A549 (cell line): ENCODE results near the gene TRAK1. TPM values are rescaled to one million over a fixed set of nuclear protein-coding genes. Genes with fewer than 3 reads are reported as not detected.

Experiments
- ATAC-seq, 2 experiments: fragments of 200-7000 bp in 1 of 2; fragments of >200 bp in 1 of 2; cut with Nextera tagmentation in 1 of 2; cut with Tn5 transposase in 1 of 2; 3 replicates each; pipeline versions ENCODE4 v1.8.0 to v1.9.1; 2018 to 2020; ENCODE audit warnings: mild to moderate bottlenecking in 1 of 2, moderate library complexity in 1 of 2
- CTCF ChIA-PET: fragments of 300-600 bp; sonication (Branson Sonifier 250); formaldehyde crosslinking; extraction: SDS; loops from one replicate; lab custom pipeline; 2021; ENCODE audit warnings: antibody characterized with exemption, inconsistent platforms; lab: Yijun Ruan, JAX
- POLR2A ChIA-PET: fragments of 350-600 bp; formaldehyde crosslinking; extraction: SDS; loops from one replicate; lab custom pipeline; 2021; ENCODE audit warnings: antibody characterized with exemption, inconsistent platforms; lab: Yijun Ruan, JAX
- DNase-seq, 2 experiments: peaks; one replicate each; pipeline versions ENCODE4 v3.0.0 to v3.0.0-alpha.2; 2011 to 2016; ENCODE audit warnings: low read depth in 1 of 2, low spot score in 1 of 2
- FAIRE-seq: peaks from 2 replicates; lab custom pipeline; 2011; peaks lifted over from hg19 to GRCh38; lab: Jason Lieb, UNC
- H3K27ac ChIP-seq, 2 experiments: fragments of >200 bp; sonication (Bioruptor Twin); formaldehyde crosslinking; 3 replicates each; pipeline ENCODE4 v1.5.1; 2016 to 2017
- H3K4me1 ChIP-seq: fragments of >200 bp; sonication (Bioruptor Twin); formaldehyde crosslinking; 3 replicates; pipeline ENCODE4 v1.6.1; 2016
- H3K4me2 ChIP-seq: fragments of >200 bp; sonication (Bioruptor Twin); formaldehyde crosslinking; 3 replicates; pipeline ENCODE4 v1.6.1; 2016
- H3K4me3 ChIP-seq: fragments of >200 bp; sonication (Bioruptor Twin); formaldehyde crosslinking; 3 replicates; pipeline ENCODE4 v1.5.1; 2016
- H3K9me3 ChIP-seq: fragments of >200 bp; sonication (Bioruptor Twin); formaldehyde crosslinking; 3 replicates; pipeline ENCODE4 v1.6.1; 2016
- ATOH8 ChIP-seq: fragments of 250-450 bp; sonication (Bioruptor Pico); IDR thresholded peaks from 2 replicates; pipeline ENCODE4 v1.5.0; 2020; ENCODE audit warnings: low read depth, mild to moderate bottlenecking, moderate library complexity
- BCL3 ChIP-seq: fragments of >200 bp; sonication (Bioruptor Twin); formaldehyde crosslinking; IDR thresholded peaks from 3 replicates; pipeline ENCODE4 v1.6.1; 2016
- CHD2 ChIP-seq: fragments of 150-350 bp; IDR thresholded peaks from 2 replicates; pipeline ENCODE4 v1.6.1; 2014; ENCODE audit warnings: low read length; ENCODE audit not compliant: partially characterized antibody
- CTCF ChIP-seq: fragments of >200 bp; sonication (Bioruptor Twin); formaldehyde crosslinking; IDR thresholded peaks from 3 replicates; pipeline ENCODE4 v1.5.1; 2016
- E2F6 ChIP-seq: IDR thresholded peaks from 2 replicates; pipeline ENCODE4 v1.6.1; 2012; ENCODE audit warnings: low read depth, borderline replicate concordance
- ELK1 ChIP-seq: fragments of 150-350 bp; IDR thresholded peaks from 2 replicates; pipeline ENCODE4 v1.6.1; 2014; ENCODE audit warnings: low read depth, mild to moderate bottlenecking, low read length
- EP300 ChIP-seq, 2 experiments: fragments of >200 bp; sonication (Bioruptor Twin); formaldehyde crosslinking; IDR thresholded peaks; 2 replicates in 1 of 2; 3 replicates in 1 of 2; pipeline ENCODE4 v1.6.1; 2016 to 2017
- FOSL2 ChIP-seq, 2 experiments: fragments of 450-650 bp in 1 of 2; fragments of >200 bp in 1 of 2; sonication (Bioruptor Twin) in 1 of 2; formaldehyde crosslinking; IDR thresholded peaks; 2 replicates each; pipeline versions ENCODE4 v1.5.0 to v1.6.1; 2016 to 2020; ENCODE audit warnings: mild to moderate bottlenecking in 1 of 2, moderate library complexity in 1 of 2
- FOXS1 ChIP-seq: fragments of 250-450 bp; sonication (Bioruptor Pico); IDR thresholded peaks from 2 replicates; pipeline ENCODE4 v1.5.0; 2020; ENCODE audit warnings: mild to moderate bottlenecking, moderate library complexity
- HOXB13 ChIP-seq: fragments of 250-450 bp; sonication (Bioruptor Pico); IDR thresholded peaks from 2 replicates; pipeline ENCODE4 v1.5.0; 2020; ENCODE audit warnings: low read depth, mild to moderate bottlenecking, moderate library complexity
- JUN ChIP-seq, 2 experiments: fragments of >200 bp; sonication (Bioruptor Twin); formaldehyde crosslinking; IDR thresholded peaks; 2 replicates in 1 of 2; 3 replicates in 1 of 2; pipeline ENCODE4 v1.6.1; 2016 to 2017
- JUNB ChIP-seq: fragments of >200 bp; sonication (Bioruptor Twin); formaldehyde crosslinking; IDR thresholded peaks from 2 replicates; pipeline ENCODE4 v1.6.1; 2016
- KDM5A ChIP-seq: fragments of 200-600 bp; sonication (generic); IDR thresholded peaks from 2 replicates; pipeline ENCODE4 v1.6.1; 2016; ENCODE audit warnings: antibody characterized with exemption, mild to moderate bottlenecking
- MAZ ChIP-seq: fragments of 150-350 bp; IDR thresholded peaks from 2 replicates; pipeline ENCODE4 v1.6.1; 2014; ENCODE audit warnings: antibody characterized with exemption, low read depth, low read length, borderline replicate concordance
- MYC ChIP-seq: IDR thresholded peaks from 2 replicates; pipeline ENCODE4 v1.6.1; 2012; ENCODE audit warnings: mild to moderate bottlenecking, inconsistent platforms, low read length, improper control_type of control experiment, borderline replicate concordance
- NPAS2 ChIP-seq: fragments of 250-450 bp; sonication (Bioruptor Pico); IDR thresholded peaks from 2 replicates; pipeline ENCODE4 v1.8.0; 2022; ENCODE audit warnings: mild to moderate bottlenecking, moderate library complexity, borderline replicate concordance
- NR3C1 ChIP-seq: fragments of >200 bp; sonication (Bioruptor Twin); formaldehyde crosslinking; IDR thresholded peaks from 3 replicates; pipeline ENCODE4 v1.6.1; 2017
- PBX3 ChIP-seq: IDR thresholded peaks from 2 replicates; pipeline ENCODE4 v1.6.1; 2012
- PHF8 ChIP-seq: fragments of 200-600 bp; sonication (generic); IDR thresholded peaks from 2 replicates; pipeline ENCODE4 v1.6.1; 2016; ENCODE audit warnings: low read depth, mild to moderate bottlenecking, antibody characterized with exemption, moderate library complexity, borderline replicate concordance
- RFX5 ChIP-seq: fragments of 450-650 bp; IDR thresholded peaks from 2 replicates; pipeline ENCODE4 v1.7.1; 2014; ENCODE audit warnings: antibody characterized with exemption, mild to moderate bottlenecking, moderate library complexity
- RNF2 ChIP-seq: fragments of 200-600 bp; sonication (generic); IDR thresholded peaks from 2 replicates; pipeline ENCODE4 v1.6.1; 2016; ENCODE audit warnings: low read depth, mild to moderate bottlenecking, antibody characterized with exemption, moderate library complexity, borderline replicate concordance
- ZFP36 ChIP-seq: fragments of 450-650 bp; IDR thresholded peaks from 2 replicates; pipeline ENCODE4 v1.6.1; 2014; ENCODE audit warnings: borderline replicate concordance; ENCODE audit not compliant: partially characterized antibody
- WGBS: methylation state at CpG from one replicate; pipeline ENCODE4 v1.1.6; 2017; ENCODE audit errors: missing lambda C conversion rate; 5-methylcytosine and 5-hydroxymethylcytosine counted together
- polyA plus RNA-seq, 4 experiments: library from polyadenylated mRNA; depleted of rRNA in 3 of 4; stranded (reverse); fragments of >200 nt; fragmentation: RNase III in 1 of 4; extraction: RNeasy Plus Mini Kit Qiagen cat#74134 plus additional on column Dnase treatment in 1 of 4; gene quantifications; 2 replicates in 3 of 4; 3 replicates in 1 of 4; pipeline ENCODE4 v1.2.3, GENCODE V29; 2011 to 2017

TRAK1 gene
- polyA plus RNA-seq, 2 of the 4 experiments (the other 2 are of a cell fraction): 12.2 to 22.3 TPM

- no peak for FAIRE-seq
- POLR2A ChIA-PET: no interaction called here
- CTCF ChIA-PET: no interaction called here
Measured at GRCh38 chr3:42106646-42107045, 15.5 kb downstream of the TRAK1 start.

GRCh38 chr3:42110631-42111030 lies 19.5 kb downstream of the TRAK1 start:
- no peak overlapping the region for H3K4me2 ChIP-seq
- no peak overlapping the region for H3K4me3 ChIP-seq
- ChIA-PET CTCF (interaction anchor here (0.6 to 2.5 kb wide), 4 partner anchors 11 to 118 kb away, joined by 3 to 11 read pairs (median 4); no protein-coding TSS in a partner anchor), POLR2A (no interaction called here)
- H3K9me3 ChIP-seq: no peaks in the 10 kb centered on the region
- TF ChIP-seq JUNB (no peak), MYC (no peak), EP300 (IDR thresholded peaks at IDR 0.05) (no peak), KDM5A (no peak), JUN (IDR thresholded peaks at IDR 0.05) (no peak), RNF2 (no peak), HOXB13 (CRISPR knock-in tag) (no peak), CTCF (no peak), PHF8 (no peak), PBX3 (no peak), FOXS1 (no peak), NR3C1 (no peak), CHD2 (no peak), ZFP36 (no peak)
- DNase-seq: no peak
- H3K4me1 ChIP-seq: no peaks in the 10 kb centered on the region
- H3K27ac ChIP-seq: no peak overlapping the region
- WGBS: no CpG with 5 or more reads among the region's 3 CpGs
- no peak for FAIRE-seq
- no peak for ATAC-seq

More at GRCh38 chr3:42106646-42107045, 15.5 kb downstream of the TRAK1 start:
- TF ChIP-seq BCL3 (no peak), KDM5A (no peak), NPAS2 (no peak)
- Histone ChIP-seq H3K4me1 (0 out of 3 replicates have a peak, but pooled peaks cover 1% of the 10 kb centered on the region), H3K4me3 (no peak overlapping the region), H3K4me2 (no peak overlapping the region), H3K9me3 (no peaks in the 10 kb centered on the region), H3K27ac (no peak overlapping the region)
- ATAC-seq (no peak), DNase-seq (no peak)

GRCh38 chr3:42114130-42114725 lies 23.1 kb downstream of the TRAK1 start:
- 92% methylated on average over 4 of the region's 4 CpGs for WGBS
- TF ChIP-seq BCL3: no peak
- no peak for TF ChIP-seq E2F6
- TF ChIP-seq MAZ: no peak
- TF ChIP-seq FOSL2 (IDR thresholded peaks at IDR 0.05): no peak
- no peak for TF ChIP-seq FOSL2 (CRISPR knock-in tag; IDR thresholded peaks at IDR 0.05)
- TF ChIP-seq HOXB13 (CRISPR knock-in tag): no peak
- TF ChIP-seq RNF2: no peak
- no peak for TF ChIP-seq ATOH8 (CRISPR knock-in tag)
- TF ChIP-seq RFX5: no peak
- TF ChIP-seq ELK1: no peak

More at GRCh38 chr3:42114130-42114725, 23.1 kb downstream of the TRAK1 start:
- no peak for DNase-seq
- peaks cover 8% of the 10 kb centered on the region for H3K4me1 ChIP-seq
- H3K27ac ChIP-seq: no peak overlapping the region
- FAIRE-seq: no peak
- ChIA-PET CTCF (no interaction called here), POLR2A (no interaction called here)
- H3K4me2 ChIP-seq: no peak overlapping the region
- no peak overlapping the region for H3K4me3 ChIP-seq
- ATAC-seq: no peak
- H3K9me3 ChIP-seq: no peaks in the 10 kb centered on the region
